GM06990 (cell line): Measurements from ENCODE around the gene MAVS.

Experiments
- DNase-seq: peaks from one replicate; pipeline ENCODE4 v3.0.0-alpha.2; 2011; ENCODE audit not compliant: insufficient read length; ENCODE audit errors: extremely low read depth
- H3K27me3 ChIP-seq: replicated peaks from 2 replicates; pipeline ENCODE4 v1.6.0; 2011; ENCODE audit warnings: low read length; ENCODE audit not compliant: control insufficient read depth, insufficient read depth
- H3K36me3 ChIP-seq: 2 replicates; pipeline ENCODE4 v1.5.1; 2011; ENCODE audit warnings: low read length; ENCODE audit not compliant: control insufficient read depth, insufficient read depth
- H3K4me3 ChIP-seq: replicated peaks from 2 replicates; pipeline ENCODE4 v1.5.1; 2011; ENCODE audit warnings: low read depth, mild to moderate bottlenecking, control low read depth, low read length
- TF ChIP-seq, protein P1 (sequence below): IDR thresholded peaks from 2 replicates; pipeline ENCODE4 v1.5.1; 2011; ENCODE audit warnings: low read length, control low read depth, mild to moderate bottlenecking, inconsistent platforms; ENCODE audit not compliant: insufficient read depth, poor library complexity, severe bottlenecking

The MAVS gene

DNA sequence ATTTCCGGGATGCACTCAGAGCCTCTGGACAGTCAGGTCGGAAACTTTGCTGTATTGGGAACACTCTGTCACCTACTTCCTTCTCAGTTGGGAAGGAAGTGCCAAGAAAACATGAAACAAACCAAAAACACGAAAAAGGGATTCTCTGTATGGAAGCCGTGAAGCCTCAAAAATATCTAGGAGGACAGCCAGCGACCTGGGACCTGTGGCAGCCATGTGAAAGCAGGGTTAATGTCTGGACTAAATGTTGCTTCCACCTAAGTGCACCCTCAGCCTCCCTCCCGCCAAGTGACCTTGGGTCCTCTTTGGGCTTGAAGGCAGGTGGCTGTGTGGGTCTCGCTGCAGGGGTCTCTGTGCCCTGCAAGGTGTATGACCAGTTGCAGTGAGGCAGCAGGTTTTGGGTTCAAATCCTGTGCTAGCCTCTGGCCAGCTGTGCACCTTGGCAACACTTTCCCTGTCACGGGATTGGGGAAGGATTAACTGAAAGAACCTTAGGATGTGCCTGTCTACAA is 851 bp downstream of the MAVS start:
- TF ChIP-seq, protein P1, sequence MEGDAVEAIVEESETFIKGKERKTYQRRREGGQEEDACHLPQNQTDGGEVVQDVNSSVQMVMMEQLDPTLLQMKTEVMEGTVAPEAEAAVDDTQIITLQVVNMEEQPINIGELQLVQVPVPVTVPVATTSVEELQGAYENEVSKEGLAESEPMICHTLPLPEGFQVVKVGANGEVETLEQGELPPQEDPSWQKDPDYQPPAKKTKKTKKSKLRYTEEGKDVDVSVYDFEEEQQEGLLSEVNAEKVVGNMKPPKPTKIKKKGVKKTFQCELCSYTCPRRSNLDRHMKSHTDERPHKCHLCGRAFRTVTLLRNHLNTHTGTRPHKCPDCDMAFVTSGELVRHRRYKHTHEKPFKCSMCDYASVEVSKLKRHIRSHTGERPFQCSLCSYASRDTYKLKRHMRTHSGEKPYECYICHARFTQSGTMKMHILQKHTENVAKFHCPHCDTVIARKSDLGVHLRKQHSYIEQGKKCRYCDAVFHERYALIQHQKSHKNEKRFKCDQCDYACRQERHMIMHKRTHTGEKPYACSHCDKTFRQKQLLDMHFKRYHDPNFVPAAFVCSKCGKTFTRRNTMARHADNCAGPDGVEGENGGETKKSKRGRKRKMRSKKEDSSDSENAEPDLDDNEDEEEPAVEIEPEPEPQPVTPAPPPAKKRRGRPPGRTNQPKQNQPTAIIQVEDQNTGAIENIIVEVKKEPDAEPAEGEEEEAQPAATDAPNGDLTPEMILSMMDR: no peak

DNA sequence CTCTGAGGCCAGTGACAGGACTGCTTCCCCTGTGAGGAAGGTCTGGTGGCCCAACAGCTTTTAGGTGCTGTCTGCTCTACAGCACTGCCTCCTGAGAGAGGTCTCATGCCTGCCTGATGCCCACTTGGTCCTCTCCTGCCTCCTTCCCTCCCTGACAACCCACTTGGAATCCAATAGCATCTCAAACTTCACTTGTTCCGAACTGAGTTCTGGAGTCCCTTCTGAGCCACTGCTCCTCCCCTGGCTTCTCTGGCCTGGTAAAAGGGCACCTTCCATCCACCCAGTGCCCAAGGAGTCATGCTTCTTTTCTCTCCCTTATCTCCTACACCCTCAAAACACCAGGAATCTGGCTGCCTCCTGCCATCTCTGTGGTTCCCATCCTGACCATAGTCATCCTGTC is 1.9 kb downstream of the MAVS start:
- Histone ChIP-seq H3K4me3 (no peak overlapping the region), H3K36me3 (no peaks in the 10 kb centered on the region), H3K27me3 (no peaks in the 10 kb centered on the region)
- DNase-seq: no peak
- TF ChIP-seq, protein P1: no peak

More for the DNA sequence above, 851 bp downstream of the MAVS start:
- H3K36me3 ChIP-seq: no peaks in the 10 kb centered on the region
- H3K4me3 ChIP-seq: peak overlapping the region; percentile 96
- H3K27me3 ChIP-seq: no peaks in the 10 kb centered on the region
- DNase-seq: no peak

DNA sequence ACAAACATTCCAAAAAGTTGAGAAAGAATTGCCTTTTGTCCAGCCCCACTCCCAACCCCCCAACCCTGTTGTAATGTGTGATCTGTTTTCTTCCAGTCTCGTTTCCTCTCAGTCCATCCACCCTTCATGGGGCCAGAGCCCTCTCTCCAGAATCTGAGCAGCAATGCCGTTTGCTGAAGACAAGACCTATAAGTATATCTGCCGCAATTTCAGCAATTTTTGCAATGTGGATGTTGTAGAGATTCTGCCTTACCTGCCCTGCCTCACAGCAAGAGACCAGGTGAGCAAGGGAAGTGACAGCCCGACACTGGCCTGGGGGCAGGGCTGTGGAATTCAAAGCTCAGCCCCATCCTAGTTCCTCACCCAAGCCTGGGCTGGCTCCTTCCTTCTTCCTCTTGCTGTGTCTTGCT is 7.8 kb downstream of the MAVS start:
- TF ChIP-seq, protein P1: no peak
- no peak for DNase-seq

DNA sequence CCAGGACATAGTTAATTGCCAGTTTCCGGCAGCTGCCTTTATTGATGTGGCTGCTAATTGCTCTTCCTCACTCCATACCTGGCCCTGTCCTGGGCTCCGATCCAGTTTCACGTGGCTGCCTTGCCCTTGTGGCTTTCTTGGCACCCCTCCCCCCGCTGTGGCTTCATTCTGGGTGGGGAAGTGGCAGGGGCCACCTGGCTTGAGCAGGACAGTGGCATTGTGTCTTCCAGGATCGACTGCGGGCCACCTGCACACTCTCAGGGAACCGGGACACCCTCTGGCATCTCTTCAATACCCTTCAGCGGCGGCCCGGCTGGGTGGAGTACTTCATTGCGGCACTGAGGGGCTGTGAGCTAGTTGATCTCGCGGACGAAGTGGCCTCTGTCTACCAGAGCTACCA is 10.8 kb downstream of the MAVS start:
- Histone ChIP-seq H3K4me3 (no peak overlapping the region), H3K36me3 (peaks cover 27% of the 10 kb centered on the region), H3K27me3 (no peaks in the 10 kb centered on the region)
- TF ChIP-seq, protein P1: no peak
- no peak for DNase-seq

More for the DNA sequence above, 7.8 kb downstream of the MAVS start:
- Histone ChIP-seq H3K27me3 (no peaks in the 10 kb centered on the region), H3K4me3 (no peak overlapping the region), H3K36me3 (peaks cover 16% of the 10 kb centered on the region)

DNA sequence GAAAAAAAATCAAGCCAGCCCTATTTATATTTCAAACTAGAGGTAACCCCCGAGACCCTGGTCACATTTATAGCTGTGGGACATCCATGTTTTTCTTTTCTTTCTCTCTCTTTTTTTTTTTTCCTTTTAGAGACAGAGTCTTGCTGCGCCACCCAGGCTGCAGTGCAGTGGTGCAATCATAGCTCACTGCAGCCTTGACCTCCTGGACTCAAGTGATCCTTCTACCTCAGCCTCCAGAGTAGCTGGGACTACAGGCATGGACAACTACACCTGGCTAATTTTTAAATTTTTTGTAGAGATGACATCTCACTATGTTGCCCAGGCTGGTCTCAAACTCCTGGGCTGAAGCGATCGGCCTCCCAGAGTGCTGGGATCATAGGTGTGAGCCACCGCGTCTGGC is 12.1 kb downstream of the MAVS start:
- TF ChIP-seq, protein P1: no peak
- no peak overlapping the region for H3K4me3 ChIP-seq
- H3K27me3 ChIP-seq: no peaks in the 10 kb centered on the region
- no peak for DNase-seq
- peaks cover 38% of the 10 kb centered on the region for H3K36me3 ChIP-seq

DNA sequence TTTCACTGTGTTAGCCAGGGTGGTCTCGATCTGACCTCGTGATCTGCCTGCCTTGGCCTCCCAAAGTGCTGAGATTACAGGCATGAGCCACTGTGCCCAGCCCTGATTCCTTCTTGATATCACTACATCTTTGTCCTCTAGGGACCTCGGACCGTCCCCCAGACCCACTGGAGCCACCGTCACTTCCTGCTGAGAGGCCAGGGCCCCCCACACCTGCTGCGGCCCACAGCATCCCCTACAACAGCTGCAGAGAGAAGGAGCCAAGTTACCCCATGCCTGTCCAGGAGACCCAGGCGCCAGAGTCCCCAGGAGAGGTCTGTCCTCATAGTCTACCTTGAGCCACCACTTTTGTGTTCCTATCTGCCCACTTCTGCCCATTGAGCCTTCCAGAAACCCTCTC is 14.6 kb downstream of the MAVS start:
- Histone ChIP-seq H3K4me3 (no peak overlapping the region), H3K27me3 (no peaks in the 10 kb centered on the region), H3K36me3 (peaks cover 57% of the 10 kb centered on the region)
- TF ChIP-seq, protein P1: no peak
- no peak for DNase-seq
